ENCODE measurements around the gene ITGAV. TPM values are rescaled to one million over a fixed set of nuclear protein-coding genes. Genes with fewer than 3 reads are reported as not detected.

The ITGAV gene
- total RNA-seq, 1 experiment from 2014 or later: 118 TPM

- DNase-seq (ENCODE audit: low read depth): no peak
Observed at GRCh38 chr2:186670831-186671230, 81.0 kb downstream of the ITGAV start.

- DNase-seq (ENCODE audit: low read depth): no peak
Observed at GRCh38 chr2:186675380-186675779, 85.5 kb downstream of the ITGAV start.

- DNase-seq (ENCODE audit: low read depth): no peak
Observed at GRCh38 chr2:186683341-186683740, 93.5 kb downstream of the ITGAV start.

GRCh38 chr2:186687807-186688211, 98.0 kb downstream of the ITGAV start:
- no peak for DNase-seq (ENCODE audit: low read depth)

GRCh38 chr2:186688813-186689212, 99.0 kb downstream of the ITGAV start:
- no peak for DNase-seq (ENCODE audit: low read depth)

GRCh38 chr2:186690786-186691185, 100.9 kb downstream of the ITGAV start:
- DNase-seq (ENCODE audit: low read depth): no peak

GRCh38 chr2:186691231-186691630, 101.4 kb downstream of the ITGAV start:
- DNase-seq (ENCODE audit: low read depth): no peak

GRCh38 chr2:186691900-186692299, 102.0 kb downstream of the ITGAV start:
- no peak for DNase-seq (ENCODE audit: low read depth)

- DNase-seq (ENCODE audit: low read depth): no peak
Observed at GRCh38 chr2:186693446-186693832, 103.6 kb downstream of the ITGAV start.

- DNase-seq (ENCODE audit: low read depth): peak; percentile 38
Observed at GRCh38 chr2:186695081-186695756, 105.4 kb downstream of the ITGAV start.

- no peak for DNase-seq (ENCODE audit: low read depth)
Observed at GRCh38 chr2:186696290-186696689, 106.4 kb downstream of the ITGAV start.

GRCh38 chr2:186696804-186697203, 106.9 kb downstream of the ITGAV start:
- DNase-seq (ENCODE audit: low read depth): no peak

GRCh38 chr2:186697536-186697935, 107.7 kb downstream of the ITGAV start:
- no peak for DNase-seq (ENCODE audit: low read depth)

- DNase-seq (ENCODE audit: low read depth): no peak
Observed at GRCh38 chr2:186699742-186700141, 109.9 kb downstream of the ITGAV start.

GRCh38 chr2:186702006-186702405, 112.2 kb downstream of the ITGAV start:
- DNase-seq (ENCODE audit: low read depth): no peak

GRCh38 chr2:186702501-186702900, 112.6 kb downstream of the ITGAV start:
- no peak for DNase-seq (ENCODE audit: low read depth)

GRCh38 chr2:186704897-186705296, 115.0 kb downstream of the ITGAV start:
- DNase-seq (ENCODE audit: low read depth): no peak

- no peak for DNase-seq (ENCODE audit: low read depth)
Observed at GRCh38 chr2:186709529-186710450, 119.9 kb downstream of the ITGAV start.

- DNase-seq (ENCODE audit: low read depth): no peak
Observed at GRCh38 chr2:186713691-186714090, 123.8 kb downstream of the ITGAV start.

- no peak for DNase-seq (ENCODE audit: low read depth)
Observed at GRCh38 chr2:186714611-186715010, 124.8 kb downstream of the ITGAV start.

- DNase-seq (ENCODE audit: low read depth): no peak
Observed at GRCh38 chr2:186716004-186716403, 126.1 kb downstream of the ITGAV start.

- no peak for DNase-seq (ENCODE audit: low read depth)
Observed at GRCh38 chr2:186716899-186717298, 127.0 kb downstream of the ITGAV start.
